Heart left ventricle (tissue), 16 donors: ENCODE measurements around the gene ADAMTS4. TPM values are rescaled to one million over a fixed set of nuclear protein-coding genes. Genes with fewer than 3 reads are reported as not detected.

ENCODE experiments used
- ATAC-seq, 4 donors: fragments of 200-7000 bp; cut with Tn5 transposase; one replicate each; pipeline ENCODE4 v1.9.1; 2020 to 2022; ENCODE audit warnings: moderate library complexity in 4 of 4, mild to moderate bottlenecking in 3 of 4, moderate number of reproducible peaks in 1 of 4
- DNase-seq, 5 donors: peaks; one replicate each; pipeline ENCODE4 v3.0.0-alpha.2; 2020
- H3K27ac ChIP-seq, 12 donors: fragments of 200-600 bp; sonication (generic) in 4 of 12; one replicate each; pipeline versions ENCODE4 v1.5.0 to v1.8.0; 2016 to 2022; ENCODE audit warnings: mild to moderate bottlenecking in 2 of 12
- H3K27me3 ChIP-seq, 9 donors: fragments of 200-600 bp; sonication (generic) in 2 of 9; one replicate each; pipeline versions ENCODE4 v1.5.1 to v1.8.0; 2016 to 2022; ENCODE audit warnings: mild to moderate bottlenecking in 3 of 9
- H3K36me3 ChIP-seq, 9 donors: fragments of 200-600 bp; sonication (generic) in 2 of 9; one replicate each; pipeline versions ENCODE4 v1.5.0 to v1.8.0; 2018 to 2022; ENCODE audit warnings: mild to moderate bottlenecking in 2 of 9
- H3K4me1 ChIP-seq, 12 donors: fragments of 200-600 bp; sonication (generic) in 4 of 12; one replicate each; pipeline versions ENCODE4 v1.5.0 to v1.8.0; 2016 to 2022; ENCODE audit warnings: mild to moderate bottlenecking in 3 of 12
- H3K4me3 ChIP-seq, 12 donors: fragments of 200-600 bp; sonication (generic) in 4 of 12; one replicate each; pipeline versions ENCODE4 v1.5.0 to v1.8.0; 2017 to 2022; ENCODE audit warnings: mild to moderate bottlenecking in 9 of 12, moderate library complexity in 4 of 12
- H3K9me3 ChIP-seq, 12 donors: fragments of 200-600 bp; sonication (generic) in 4 of 12; one replicate each; pipeline versions ENCODE4 v1.5.0 to v1.8.0; 2016 to 2022; ENCODE audit warnings: mild to moderate bottlenecking in 1 of 12
- POLR2A ChIP-seq, 2 donors: fragments of 450-650 bp; IDR thresholded peaks; one replicate each; pipeline ENCODE4 v1.6.1; 2017; ENCODE audit warnings: antibody characterized with exemption in 2 of 2, mild to moderate bottlenecking in 2 of 2, moderate library complexity in 2 of 2
- WGBS, 4 donors: extraction: QIAGEN DNeasy Blood & Tissue Kit in 2 of 4; methylation state at CpG; one replicate each; pipeline versions ENCODE4 v1.1.5 to v1.1.7; 2013 to 2018; 5-methylcytosine and 5-hydroxymethylcytosine counted together
- intact Hi-C, 10 donors: fragments of 100-400 bp; cut with DNase I; formaldehyde crosslinking; loops; one replicate each; pipeline versions ENCODE4 v1.11.1 to v1.14.2; 2022
- polyA plus RNA-seq, 2 donors: library from polyadenylated mRNA; stranded (reverse); fragments of 200-250 nt; gene quantifications; one replicate each; pipeline ENCODE4 v1.2.3, GENCODE V29; 2013
- total RNA-seq, 9 donors: library from RNA; depleted of rRNA in 2 of 9; stranded (reverse); fragments of >200 nt in 2 of 9; fragmentation: NEBNext Ultra II Directional in 3 of 9; extraction: Animal tissue kit (Norgen Biotek cat#: 25700) in 3 of 9; gene quantifications; one replicate each; pipeline versions ENCODE4 v1.1.0 to v1.2.4, GENCODE V29; 2016 to 2023
- TF ChIP-seq, protein P1 (sequence below), 12 donors: fragments of 200-600 bp; sonication (generic) in 4 of 12; IDR thresholded peaks; one replicate each; pipeline versions ENCODE4 v1.5.0 to v1.8.0; 2018 to 2022; ENCODE audit warnings: antibody characterized with exemption in 12 of 12, mild to moderate bottlenecking in 5 of 12
- donor health status: ischemic (EF 13 %, LVEDD 7.1; RV severe dilation, severe dysfunction).
- donor health status: healthy with polysubstance abuse.
- donor health status: DM: no; HTN: yes; CAD: no.
- donor health status: DM: no; HTN: no; CAD: no.
- donor health status: ischemic (EF 25% LVEDD 6.9; RV normal size, moderate dysfunction).
- donor health status: ischemic (EF 25% LVEDD 5.7; RV mildly dilated, moderate dysfunction).
- donor health status: healthy.
- donor health status: DM: yes; HTN: yes; CAD: no.
- donor health status: ischemic (EF 35%, LVEDD 5.7; RV mildly dilated, moderate dysfunction).
- donor health status: nonischemic (EF 11% LVEDD 7.7; RV severe dilation, severe dysfunction).
- donor health status: DM: yes; HTN: yes; CAD: no.
- donor health status: PGD.
- donor health status: ischemic (EF 29% LVEDD 5.4; RV normal size, mild dysfunction).
- donor health status: nonischemic (EF 23%, LVEDD 6.1; RV moderate dilation, normal function).

ADAMTS4 gene
- total and polyA plus RNA-seq, 11 donors = 1.6 to 65.2 (median 6.1) TPM

DNA sequence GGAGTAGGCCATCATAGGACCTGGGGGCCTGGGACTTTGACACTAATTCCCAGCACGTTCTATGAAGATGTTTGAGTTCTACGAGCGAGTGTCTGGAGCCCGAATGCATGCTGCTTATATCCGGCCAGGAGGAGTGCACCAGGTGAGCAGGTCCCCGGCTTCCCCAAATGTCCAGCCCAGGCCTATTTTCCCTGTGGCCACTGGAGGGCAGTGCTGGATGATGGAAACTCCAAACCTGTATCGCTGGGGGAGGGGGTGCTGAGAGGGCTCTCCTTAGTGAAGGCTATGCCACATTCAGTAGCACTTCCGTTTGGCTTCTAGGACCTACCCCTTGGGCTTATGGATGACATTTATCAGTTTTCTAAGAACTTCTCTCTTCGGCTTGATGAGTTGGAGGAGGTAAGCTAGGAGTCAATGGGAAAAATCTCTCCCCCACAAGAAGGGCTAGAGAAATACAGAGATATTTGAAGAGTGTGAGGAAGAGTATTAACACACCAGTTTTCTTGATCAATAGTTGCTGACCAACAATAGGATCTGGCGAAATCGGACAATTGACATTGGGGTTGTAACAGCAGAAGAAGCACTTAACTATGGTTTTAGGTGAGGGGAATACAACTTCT lies 11.0 kb upstream of the ADAMTS4 start:
- DNase-seq (peak; percentile 76 to 86 (median 82)), ATAC-seq (peak; percentile 21 to 76 (median 58))
- Histone ChIP-seq H3K9me3 (no peaks in the 10 kb centered on the region), H3K27ac (peak overlapping the region in 5 of 12 donors; percentile 28 to 98 (median 88)), H3K4me1 (peaks cover 0 to 49% (median 27%) of the 10 kb centered on the region in 12 donors), H3K4me3 (no peak overlapping the region), H3K36me3 (peaks cover 4 to 100% (median 99%) of the 10 kb centered on the region in 9 donors), H3K27me3 (no peaks in the 10 kb centered on the region)
- intact Hi-C loops = loop anchor here in 8 of 10 donors (1.0 to 5.0 kb wide), 3 partner anchors 15 to 172 kb away; no protein-coding TSS in a partner anchor
- peak in 1 of 2 donors; percentile 13 for TF ChIP-seq POLR2A (IDR thresholded peaks at IDR 0.05)
- TF ChIP-seq, protein P1, sequence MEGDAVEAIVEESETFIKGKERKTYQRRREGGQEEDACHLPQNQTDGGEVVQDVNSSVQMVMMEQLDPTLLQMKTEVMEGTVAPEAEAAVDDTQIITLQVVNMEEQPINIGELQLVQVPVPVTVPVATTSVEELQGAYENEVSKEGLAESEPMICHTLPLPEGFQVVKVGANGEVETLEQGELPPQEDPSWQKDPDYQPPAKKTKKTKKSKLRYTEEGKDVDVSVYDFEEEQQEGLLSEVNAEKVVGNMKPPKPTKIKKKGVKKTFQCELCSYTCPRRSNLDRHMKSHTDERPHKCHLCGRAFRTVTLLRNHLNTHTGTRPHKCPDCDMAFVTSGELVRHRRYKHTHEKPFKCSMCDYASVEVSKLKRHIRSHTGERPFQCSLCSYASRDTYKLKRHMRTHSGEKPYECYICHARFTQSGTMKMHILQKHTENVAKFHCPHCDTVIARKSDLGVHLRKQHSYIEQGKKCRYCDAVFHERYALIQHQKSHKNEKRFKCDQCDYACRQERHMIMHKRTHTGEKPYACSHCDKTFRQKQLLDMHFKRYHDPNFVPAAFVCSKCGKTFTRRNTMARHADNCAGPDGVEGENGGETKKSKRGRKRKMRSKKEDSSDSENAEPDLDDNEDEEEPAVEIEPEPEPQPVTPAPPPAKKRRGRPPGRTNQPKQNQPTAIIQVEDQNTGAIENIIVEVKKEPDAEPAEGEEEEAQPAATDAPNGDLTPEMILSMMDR (IDR thresholded peaks at IDR 0.05) = peak; percentile 76 to 91 (median 87)
- WGBS, 4 donors = 32 to 45% (median 36%) methylated on average over 10 to 11 of the region's 11 CpGs

DNA sequence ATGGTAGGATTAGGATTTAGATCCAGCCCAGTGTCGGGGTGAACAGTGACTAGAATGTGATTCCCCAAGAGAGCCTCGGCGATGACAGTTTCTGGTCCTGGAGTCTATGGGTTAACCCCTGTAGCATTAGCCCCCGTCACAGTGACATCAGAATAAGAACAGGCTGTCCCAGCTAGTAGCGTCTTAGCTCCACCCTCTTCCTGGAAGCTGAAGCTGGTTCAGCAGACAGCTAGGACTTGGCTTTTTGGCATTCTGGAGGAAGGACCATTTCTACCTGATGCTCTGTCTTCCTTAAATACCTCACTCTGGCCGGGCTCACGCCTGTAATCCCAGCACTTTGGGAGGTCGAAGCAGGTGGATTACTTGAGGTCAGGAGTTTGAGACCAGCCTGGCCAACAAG lies 8.3 kb upstream of the ADAMTS4 start:
- peak; percentile 76 to 80 (median 78) for ATAC-seq
- Histone ChIP-seq H3K27me3 (no peaks in the 10 kb centered on the region), H3K36me3 (peaks cover 2 to 91% (median 88%) of the 10 kb centered on the region in 9 donors), H3K4me3 (peak overlapping the region in 5 of 12 donors; percentile 4 to 28 (median 16)), H3K4me1 (peaks cover 6 to 68% (median 46%) of the 10 kb centered on the region in 12 donors), H3K9me3 (no peaks in the 10 kb centered on the region), H3K27ac (peak overlapping the region; percentile 70 to 99 (median 84))
- WGBS, 4 donors = 47 to 58% (median 50%) methylated on average over 8 of the region's 8 CpGs
- TF ChIP-seq POLR2A (IDR thresholded peaks at IDR 0.05) = peak in 1 of 2 donors; percentile 64
- TF ChIP-seq, protein P1 (IDR thresholded peaks at IDR 0.05) = no peak
- intact Hi-C loops = loop anchor here in 3 of 10 donors (5.0 kb wide), 1 partner anchor 175 kb away; no protein-coding TSS in a partner anchor
- peak in 4 of 5 donors; percentile 63 to 82 (median 74) for DNase-seq

DNA sequence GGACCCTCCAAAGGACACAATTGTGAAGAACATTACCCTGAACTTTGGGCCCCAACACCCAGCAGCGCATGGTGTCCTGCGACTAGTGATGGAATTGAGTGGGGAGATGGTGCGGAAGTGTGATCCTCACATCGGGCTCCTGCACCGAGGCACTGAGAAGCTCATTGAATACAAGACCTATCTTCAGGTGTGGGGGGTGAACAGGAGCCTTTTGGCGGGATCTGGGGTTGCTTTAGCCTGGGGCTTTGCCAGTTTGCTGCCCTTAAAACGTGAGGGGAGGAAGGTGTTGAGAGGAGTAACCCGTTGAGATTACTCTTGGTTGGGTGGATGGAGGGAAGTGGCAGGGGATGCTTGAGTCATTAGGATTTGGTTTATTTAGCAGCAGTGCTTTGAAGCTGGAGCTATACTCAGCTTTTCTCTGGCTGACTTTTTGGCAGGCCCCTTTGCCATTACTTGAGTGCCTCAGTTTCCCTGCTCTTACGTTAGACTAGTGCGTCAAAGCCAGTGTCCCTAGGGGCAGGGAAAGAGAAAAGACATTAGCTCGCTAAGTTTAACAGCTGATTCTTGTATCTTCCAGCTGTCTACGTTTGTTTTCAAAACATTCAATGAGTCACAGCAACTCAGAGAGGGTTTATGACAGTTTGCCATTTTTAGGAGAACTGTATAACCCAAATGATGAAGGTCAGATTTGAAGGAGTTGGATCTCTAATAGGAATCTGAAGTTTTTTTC lies 7.7 kb upstream of the ADAMTS4 start:
- DNase-seq (peak in 4 of 5 donors; percentile 48 to 69 (median 62)), ATAC-seq (peak in 3 of 4 donors; percentile 2 to 25 (median 12))
- H3K4me1 ChIP-seq = peaks cover 6 to 72% (median 47%) of the 10 kb centered on the region in 12 donors
- intact Hi-C loops = loop anchor here in 3 of 10 donors (5.0 kb wide), 1 partner anchor 176 kb away; no protein-coding TSS in a partner anchor
- peak overlapping the region; percentile 70 to 99 (median 84) for H3K27ac ChIP-seq
- H3K9me3 ChIP-seq = no peaks in the 10 kb centered on the region
- H3K4me3 ChIP-seq = peak overlapping the region in 2 of 12 donors; percentile 0 to 16
- TF ChIP-seq POLR2A (IDR thresholded peaks at IDR 0.05) = no peak
- TF ChIP-seq, protein P1 (IDR thresholded peaks at IDR 0.05) = no peak
- 66 to 73% (median 70%) methylated on average over 12 of the region's 12 CpGs for WGBS, 4 donors
- peaks cover 0 to 85% (median 82%) of the 10 kb centered on the region in 9 donors for H3K36me3 ChIP-seq
- no peaks in the 10 kb centered on the region for H3K27me3 ChIP-seq
